Progenitor cell of endocrine pancreas (in vitro differentiated cells): ENCODE measurements around the gene SRP14. TPM values are rescaled to one million over a fixed set of nuclear protein-coding genes. Genes with fewer than 3 reads are reported as not detected.

Experiments
- DNase-seq: peaks from one replicate; pipeline ENCODE4 v3.0.0; 2021; ENCODE audit warnings: low spot score; ENCODE audit not compliant: unreplicated experiment
- H3K27ac Mint-ChIP-seq: 2 replicates; pipeline ENCODE4 v1.8.0; 2021; ENCODE audit warnings: mild to moderate bottlenecking, moderate library complexity, mixed read lengths
- H3K27me3 Mint-ChIP-seq: 2 replicates; pipeline ENCODE4 v1.8.0; 2021; ENCODE audit warnings: mixed read lengths
- H3K36me3 Mint-ChIP-seq: 2 replicates; pipeline ENCODE4 v1.8.0; 2022; ENCODE audit warnings: mixed read lengths; ENCODE audit not compliant: insufficient read depth
- H3K4me1 Mint-ChIP-seq: 2 replicates; pipeline ENCODE4 v1.8.0; 2021; ENCODE audit warnings: low read depth, mixed read lengths
- H3K4me3 Mint-ChIP-seq: 2 replicates; pipeline ENCODE4 v1.8.0; 2021; ENCODE audit warnings: low read depth, mild to moderate bottlenecking, moderate library complexity, mixed read lengths
- H3K9me3 Mint-ChIP-seq: 2 replicates; pipeline ENCODE4 v1.8.0; 2021; ENCODE audit warnings: low read depth, mixed read lengths
- CTCF ChIP-seq: fragments of 200-600 bp; sonication (generic); IDR thresholded peaks from one replicate; pipeline ENCODE4 v1.5.0; 2021; ENCODE audit warnings: antibody characterized with exemption, mild to moderate bottlenecking; ENCODE audit not compliant: unreplicated experiment
- total RNA-seq: library from RNA; stranded (reverse); gene quantifications from 2 replicates; pipeline ENCODE4 v1.2.1, GENCODE V29; 2021

SRP14 gene
- total RNA-seq, 1 donor from 2014 or later = 282 TPM

- Mint-ChIP-seq H3K27ac (no peak overlapping the region), H3K27me3 (no peaks in the 10 kb centered on the region), H3K36me3 (no peaks in the 10 kb centered on the region), H3K4me1 (no peaks in the 10 kb centered on the region), H3K4me3 (no peak overlapping the region), H3K9me3 (no peaks in the 10 kb centered on the region)
- no peak for TF ChIP-seq CTCF
- DNase-seq = no peak
Measured at GRCh38 chr15:40064231-40064894, 25.4 kb upstream of the SRP14 start.

GRCh38 chr15:40063563-40064011, 24.6 kb upstream of the SRP14 start:
- Mint-ChIP-seq H3K27ac (no peak overlapping the region), H3K9me3 (no peaks in the 10 kb centered on the region), H3K4me1 (no peaks in the 10 kb centered on the region), H3K4me3 (no peak overlapping the region), H3K27me3 (no peaks in the 10 kb centered on the region), H3K36me3 (no peaks in the 10 kb centered on the region)
- no peak for DNase-seq
- no peak for TF ChIP-seq CTCF

GRCh38 chr15:40062816-40063562, 24.0 kb upstream of the SRP14 start:
- TF ChIP-seq CTCF = no peak
- Mint-ChIP-seq H3K4me1 (no peaks in the 10 kb centered on the region), H3K36me3 (no peaks in the 10 kb centered on the region), H3K27ac (no peak overlapping the region), H3K4me3 (no peak overlapping the region), H3K9me3 (no peaks in the 10 kb centered on the region), H3K27me3 (no peaks in the 10 kb centered on the region)
- DNase-seq = no peak

- Mint-ChIP-seq H3K27me3 (no peaks in the 10 kb centered on the region), H3K27ac (no peak overlapping the region), H3K4me1 (peaks cover 2% of the 10 kb centered on the region), H3K9me3 (no peaks in the 10 kb centered on the region), H3K4me3 (no peak overlapping the region), H3K36me3 (no peaks in the 10 kb centered on the region)
- TF ChIP-seq CTCF = no peak
- no peak for DNase-seq
Measured at GRCh38 chr15:40061212-40061901, 22.4 kb upstream of the SRP14 start.

GRCh38 chr15:40060236-40060961, 21.4 kb upstream of the SRP14 start:
- no peaks in the 10 kb centered on the region for H3K27me3 Mint-ChIP-seq
- TF ChIP-seq CTCF = no peak
- H3K4me1 Mint-ChIP-seq = peaks cover 2% of the 10 kb centered on the region
- no peak overlapping the region for H3K4me3 Mint-ChIP-seq
- no peaks in the 10 kb centered on the region for H3K36me3 Mint-ChIP-seq
- H3K9me3 Mint-ChIP-seq = no peaks in the 10 kb centered on the region
- H3K27ac Mint-ChIP-seq = no peak overlapping the region
- no peak for DNase-seq
